Spinal cord (tissue), 10 donors: ENCODE measurements around the gene NMNAT2. TPM values are rescaled to one million over a fixed set of nuclear protein-coding genes. Genes with fewer than 3 reads are reported as not detected.

Source experiments
- DNase-seq, 6 donors: peaks; one replicate each; pipeline versions ENCODE4 v3.0.0 to v3.0.0-alpha.2; 2013 to 2015; ENCODE audit warnings: low spot score in 6 of 6, low read depth in 4 of 6
- H3K27ac ChIP-seq: one replicate; pipeline ENCODE4 v1.5.1; 2013; ENCODE audit warnings: low read depth, low read length, control low read depth
- H3K27me3 ChIP-seq: one replicate; pipeline ENCODE4 v1.6.1; 2013; ENCODE audit warnings: low read length; ENCODE audit not compliant: control insufficient read depth, insufficient read depth
- H3K36me3 ChIP-seq: one replicate; pipeline ENCODE4 v1.6.1; 2013; ENCODE audit warnings: low read length; ENCODE audit not compliant: control insufficient read depth, insufficient read depth
- H3K4me1 ChIP-seq: one replicate; pipeline ENCODE4 v1.6.1; 2013; ENCODE audit warnings: low read length; ENCODE audit not compliant: control insufficient read depth, insufficient read depth
- H3K4me3 ChIP-seq: one replicate; pipeline ENCODE4 v1.5.1; 2013; ENCODE audit warnings: low read depth, low read length, control low read depth
- H3K9me3 ChIP-seq: one replicate; pipeline ENCODE4 v1.6.1; 2013; ENCODE audit warnings: low read length; ENCODE audit not compliant: control insufficient read depth, insufficient read depth
- WGBS: methylation state at CpG from one replicate; pipeline ENCODE4 v1.1.5; 2013; ENCODE audit warnings: missing lambda C conversion rate; ENCODE audit not compliant: insufficient coverage; 5-methylcytosine and 5-hydroxymethylcytosine counted together
- polyA plus RNA-seq, 2 donors: library from polyadenylated mRNA; unstranded; fragments of 120-200 nt; gene quantifications; one replicate each; pipeline ENCODE4 v1.2.1, GENCODE V29; 2013; ENCODE audit not compliant: insufficient read length in 2 of 2
- total RNA-seq, 2 donors: library from RNA; depleted of rRNA in 1 of 2; stranded (reverse); fragments of 120-200 nt in 1 of 2; fragments of >200 nt in 1 of 2; gene quantifications; one replicate each; pipeline versions ENCODE4 v1.2.3 to v1.2.4, GENCODE V29; 2013 to 2014
- donor health status: healthy.

NMNAT2 gene
- total and polyA plus RNA-seq, 4 donors = 20.8 to 65.9 (median 45.4) TPM

GRCh38 chr1:183267646-183268431 is 150.3 kb downstream of the NMNAT2 start:
- no peak overlapping the region for H3K27ac ChIP-seq
- H3K4me3 ChIP-seq = no peak overlapping the region
- H3K27me3 ChIP-seq = no peaks in the 10 kb centered on the region
- WGBS = 68% methylated on average over 6 of the region's 7 CpGs
- H3K36me3 ChIP-seq = no peaks in the 10 kb centered on the region
- peaks cover 8% of the 10 kb centered on the region for H3K4me1 ChIP-seq
- no peak for DNase-seq
- no peaks in the 10 kb centered on the region for H3K9me3 ChIP-seq

GRCh38 chr1:183263886-183264602 is 154.1 kb downstream of the NMNAT2 start:
- H3K27me3 ChIP-seq = no peaks in the 10 kb centered on the region
- peak in 2 of 6 donors; percentile 50 to 67 for DNase-seq
- WGBS = 85% methylated on average over 4 of the region's 6 CpGs
- H3K4me1 ChIP-seq = peaks cover 8% of the 10 kb centered on the region
- peaks cover 3% of the 10 kb centered on the region for H3K36me3 ChIP-seq
- no peak overlapping the region for H3K27ac ChIP-seq
- H3K9me3 ChIP-seq = no peaks in the 10 kb centered on the region
- no peak overlapping the region for H3K4me3 ChIP-seq

GRCh38 chr1:183262628-183263200 is 155.5 kb downstream of the NMNAT2 start:
- no peak overlapping the region for H3K4me3 ChIP-seq
- 80% methylated on average over 1 of the region's 5 CpGs for WGBS
- H3K27me3 ChIP-seq = no peaks in the 10 kb centered on the region
- H3K9me3 ChIP-seq = no peaks in the 10 kb centered on the region
- no peak overlapping the region for H3K27ac ChIP-seq
- H3K4me1 ChIP-seq = peaks cover 8% of the 10 kb centered on the region
- DNase-seq = no peak
- peaks cover 3% of the 10 kb centered on the region for H3K36me3 ChIP-seq

- no peak for DNase-seq
- Histone ChIP-seq H3K27ac (no peak overlapping the region), H3K9me3 (peaks cover 4% of the 10 kb centered on the region), H3K27me3 (no peaks in the 10 kb centered on the region), H3K4me3 (no peak overlapping the region), H3K4me1 (peaks cover 8% of the 10 kb centered on the region), H3K36me3 (peaks cover 11% of the 10 kb centered on the region)
- 93% methylated on average over 2 of the region's 5 CpGs for WGBS
Measured at GRCh38 chr1:183259924-183260323, 158.3 kb downstream of the NMNAT2 start.

GRCh38 chr1:183255073-183255472 is 163.1 kb downstream of the NMNAT2 start:
- peaks cover 5% of the 10 kb centered on the region for H3K9me3 ChIP-seq
- no peaks in the 10 kb centered on the region for H3K27me3 ChIP-seq
- H3K36me3 ChIP-seq = peaks cover 29% of the 10 kb centered on the region
- no peak for DNase-seq
- H3K4me1 ChIP-seq = no peaks in the 10 kb centered on the region
- no peak overlapping the region for H3K4me3 ChIP-seq
- H3K27ac ChIP-seq = no peak overlapping the region
- WGBS = no CpG with 5 or more reads among the region's 1 CpG

GRCh38 chr1:183251959-183252450 is 166.2 kb downstream of the NMNAT2 start:
- Histone ChIP-seq H3K9me3 (peaks cover 5% of the 10 kb centered on the region), H3K4me3 (no peak overlapping the region), H3K4me1 (no peaks in the 10 kb centered on the region), H3K36me3 (peaks cover 32% of the 10 kb centered on the region), H3K27ac (no peak overlapping the region), H3K27me3 (no peaks in the 10 kb centered on the region)
- peak in 1 of 6 donors; percentile 55 for DNase-seq
- WGBS = 70% methylated on average over 2 of the region's 8 CpGs

- WGBS = 88% methylated on average over 11 of the region's 12 CpGs
- Histone ChIP-seq H3K4me1 (no peaks in the 10 kb centered on the region), H3K27me3 (no peaks in the 10 kb centered on the region), H3K36me3 (peaks cover 32% of the 10 kb centered on the region), H3K4me3 (no peak overlapping the region), H3K27ac (no peak overlapping the region), H3K9me3 (peaks cover 5% of the 10 kb centered on the region)
- no peak for DNase-seq
Measured at GRCh38 chr1:183251101-183251958, 166.8 kb downstream of the NMNAT2 start.

- Histone ChIP-seq H3K27me3 (no peaks in the 10 kb centered on the region), H3K9me3 (peaks cover 2% of the 10 kb centered on the region), H3K36me3 (peaks cover 25% of the 10 kb centered on the region), H3K4me1 (no peaks in the 10 kb centered on the region), H3K27ac (no peak overlapping the region), H3K4me3 (no peak overlapping the region)
- no peak for DNase-seq
- 100% methylated on average over 3 of the region's 5 CpGs for WGBS
Measured at GRCh38 chr1:183249941-183250452, 168.2 kb downstream of the NMNAT2 start.
